NT2/D1 (cell line): ENCODE results near the gene RETREG1.
"Not testable (repeated sequence)": the region's sequence is repeated elsewhere in the genome, so short reads cannot be mapped to it uniquely, and the experiment has no call there.

Source experiments
- DNase-seq: peaks from one replicate; pipeline ENCODE4 v3.0.0-alpha.2; 2011; ENCODE audit warnings: low read depth, low spot score
- H3K27me3 ChIP-seq: 2 replicates; pipeline ENCODE4 v1.6.0; 2011; ENCODE audit warnings: mild to moderate bottlenecking; ENCODE audit not compliant: insufficient read length, insufficient read depth
- H3K36me3 ChIP-seq: 2 replicates; pipeline ENCODE4 v1.6.1; 2011; ENCODE audit warnings: mild to moderate bottlenecking, low read length, mixed read lengths; ENCODE audit not compliant: insufficient read depth, insufficient read length
- H3K4me1 ChIP-seq: 2 replicates; pipeline ENCODE4 v1.5.1; 2011; ENCODE audit not compliant: insufficient read depth, insufficient read length
- H3K4me3 ChIP-seq: 2 replicates; pipeline ENCODE4 v1.5.1; 2011; ENCODE audit warnings: low read depth; ENCODE audit not compliant: insufficient read length
- H3K9ac ChIP-seq: 2 replicates; pipeline ENCODE4 v1.6.0; 2011; ENCODE audit warnings: low read depth; ENCODE audit not compliant: insufficient read length
- H3K9me3 ChIP-seq: 2 replicates; pipeline ENCODE4 v1.5.1; 2011; ENCODE audit warnings: mild to moderate bottlenecking, low read length; ENCODE audit not compliant: insufficient read depth
- SUZ12 ChIP-seq: IDR thresholded peaks from 2 replicates; pipeline ENCODE4 v1.6.1; 2011; ENCODE audit not compliant: insufficient read length, insufficient read depth; ENCODE audit errors: extremely low read depth
- YY1 ChIP-seq: IDR thresholded peaks from 2 replicates; pipeline ENCODE4 v1.6.1; 2011; ENCODE audit not compliant: insufficient read length, insufficient read depth
- ZNF274 ChIP-seq: IDR thresholded peaks from 2 replicates; pipeline ENCODE4 v1.6.1; 2011; ENCODE audit warnings: mild to moderate bottlenecking, low read depth, low read length

RETREG1 gene

DNA sequence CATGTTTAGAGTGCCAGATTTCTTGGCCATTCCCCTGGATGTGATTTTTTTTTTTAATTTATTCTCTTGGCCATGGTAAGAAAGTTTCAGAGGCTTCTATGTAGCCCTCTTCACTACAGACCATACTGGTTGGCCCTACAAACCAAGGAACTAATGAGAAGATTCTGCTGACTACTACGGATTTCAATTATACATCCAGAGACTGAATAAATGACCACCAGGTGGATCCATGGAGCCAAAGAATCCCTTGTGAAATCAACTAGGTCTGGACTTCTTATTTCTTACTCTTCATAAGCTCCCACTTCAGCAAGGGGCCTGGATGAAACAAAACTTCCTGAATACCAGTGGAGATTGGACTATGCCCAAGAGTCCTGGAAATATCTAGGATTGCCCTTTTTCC is 178.8 kb downstream of the RETREG1 start:
- no peaks in the 10 kb centered on the region for H3K27me3 ChIP-seq
- H3K4me1 ChIP-seq: no peaks in the 10 kb centered on the region
- no peaks in the 10 kb centered on the region for H3K36me3 ChIP-seq
- no peak for DNase-seq
- TF ChIP-seq SUZ12: no peak
- no peak for TF ChIP-seq ZNF274
- no peak for TF ChIP-seq YY1
- H3K9ac ChIP-seq: no peak overlapping the region
- peaks cover 9% of the 10 kb centered on the region; the same call in 1 of the 2 replicates for H3K9me3 ChIP-seq
- H3K4me3 ChIP-seq: no peak overlapping the region

DNA sequence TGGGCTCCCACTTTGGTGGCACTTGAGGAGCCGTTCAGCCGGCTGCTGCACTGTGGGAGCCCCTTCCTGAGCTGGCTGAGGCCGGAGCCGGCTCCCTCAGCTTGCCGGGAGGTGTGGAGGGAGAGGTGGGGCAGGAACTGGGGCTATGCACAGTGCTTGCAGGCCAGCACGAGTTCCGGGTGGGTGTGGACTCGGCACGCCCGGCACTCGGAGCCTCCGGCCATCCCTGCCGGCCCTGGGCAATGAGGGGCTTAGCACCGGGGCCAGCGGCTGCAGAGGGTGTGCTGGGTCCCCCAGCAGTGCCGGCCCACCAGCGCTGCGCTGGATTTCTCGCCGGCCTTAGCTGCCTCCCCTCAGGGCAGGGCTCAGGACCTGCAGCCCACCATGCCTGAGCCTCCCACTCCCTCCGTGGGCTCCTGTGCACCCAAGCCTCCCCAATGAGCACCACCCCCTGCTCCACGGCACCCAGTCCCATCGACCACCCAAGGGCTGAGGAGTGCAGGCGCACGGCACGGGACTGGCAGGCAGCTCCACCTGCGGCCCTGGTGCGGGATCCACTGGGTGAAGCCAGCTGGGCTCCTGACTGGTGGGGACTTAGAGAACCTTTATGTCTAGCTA is 180.6 kb downstream of the RETREG1 start:
- not testable (repeated sequence) for H3K36me3 ChIP-seq, H3K9me3 ChIP-seq, H3K27me3 ChIP-seq, H3K4me1 ChIP-seq, H3K4me3 ChIP-seq, H3K9ac ChIP-seq, DNase-seq

DNA sequence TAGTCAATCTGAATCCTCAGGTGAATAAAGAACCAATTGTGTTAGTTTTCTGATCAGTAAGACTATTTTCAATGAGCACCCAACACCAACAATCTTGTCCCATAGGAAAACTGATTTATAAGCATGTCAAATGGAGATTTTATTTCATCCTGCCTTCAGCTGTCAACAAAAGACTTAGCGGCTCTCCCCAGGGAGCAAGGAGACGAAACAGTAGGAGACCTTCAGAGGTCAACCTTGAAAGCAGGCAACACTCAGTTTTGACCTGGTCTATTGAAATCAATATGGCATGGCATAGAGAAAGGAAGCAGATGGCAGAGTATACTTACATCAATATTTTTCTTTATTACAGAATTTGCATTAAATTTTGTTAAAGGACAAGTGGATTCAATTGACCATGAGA is 185.3 kb downstream of the RETREG1 start:
- Histone ChIP-seq H3K27me3 (no peaks in the 10 kb centered on the region), H3K9ac (no peak overlapping the region), H3K36me3 (no peaks in the 10 kb centered on the region), H3K4me1 (peaks cover 5% of the 10 kb centered on the region), H3K9me3 (peaks cover 9% of the 10 kb centered on the region; the same call in 1 of the 2 replicates), H3K4me3 (no peak overlapping the region)
- TF ChIP-seq ZNF274 (no peak), SUZ12 (no peak), YY1 (no peak)
- DNase-seq: no peak

DNA sequence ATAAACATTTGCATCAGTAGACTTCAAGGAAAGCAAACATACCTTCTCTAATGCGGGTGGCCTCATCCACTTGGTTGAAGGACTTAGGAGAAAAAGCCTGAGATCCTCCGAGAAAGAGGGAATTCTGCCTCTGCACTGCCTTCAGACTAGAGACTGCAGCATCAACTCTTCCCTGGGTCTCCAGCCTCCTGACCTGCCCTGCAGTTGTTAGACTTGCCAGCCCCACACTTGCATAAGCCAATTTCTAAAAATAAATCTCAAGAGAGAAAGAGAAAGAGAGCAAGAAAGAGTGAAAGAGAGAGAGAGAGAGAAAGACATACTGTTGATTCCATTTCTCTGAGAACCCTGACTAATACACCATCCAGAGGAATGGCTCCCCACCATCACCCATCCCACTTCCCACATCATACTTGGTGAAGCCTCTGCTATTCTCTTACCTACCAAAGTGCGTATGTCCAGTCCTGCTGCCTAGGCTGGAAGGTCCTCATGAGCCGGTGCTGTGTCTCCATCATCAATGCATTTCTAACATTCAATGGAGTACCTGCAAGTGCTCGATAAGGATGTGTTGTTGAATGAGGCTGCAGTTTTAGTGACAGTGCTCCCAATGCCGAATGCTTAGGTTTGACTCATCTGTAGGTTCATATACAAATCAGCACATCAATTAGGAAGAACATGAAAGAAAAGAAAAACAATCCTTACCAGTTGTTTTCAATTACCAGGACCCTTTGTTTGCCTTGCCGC is 186.3 kb downstream of the RETREG1 start:
- H3K9me3 ChIP-seq: 0 out of 2 replicates have a peak, but pooled peaks cover 1% of the 10 kb centered on the region
- DNase-seq: no peak
- H3K4me3 ChIP-seq: no peak overlapping the region
- no peak overlapping the region for H3K9ac ChIP-seq
- H3K27me3 ChIP-seq: no peaks in the 10 kb centered on the region
- TF ChIP-seq YY1: no peak
- TF ChIP-seq ZNF274: no peak
- TF ChIP-seq SUZ12: no peak
- no peaks in the 10 kb centered on the region for H3K36me3 ChIP-seq
- peaks cover 5% of the 10 kb centered on the region for H3K4me1 ChIP-seq

DNA sequence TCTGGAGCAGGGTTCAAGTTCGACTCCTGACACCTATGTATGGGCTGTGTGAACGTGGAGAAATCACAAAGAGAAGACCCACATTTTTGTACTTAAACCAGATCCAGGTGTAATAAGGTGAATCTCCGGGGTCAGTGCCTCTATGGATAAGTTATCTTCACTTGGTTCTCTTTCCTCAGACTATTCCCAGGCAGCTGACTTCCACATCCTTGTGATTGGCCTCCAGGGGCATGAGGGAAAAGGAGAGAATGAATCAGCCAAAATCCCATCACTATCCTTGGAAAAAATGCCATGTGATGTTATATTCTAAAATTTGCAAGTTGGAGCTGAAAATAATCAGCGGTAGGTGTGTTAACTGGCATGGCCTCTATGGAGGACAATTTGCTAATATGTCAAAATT is 188.4 kb downstream of the RETREG1 start:
- Histone ChIP-seq H3K27me3 (no peaks in the 10 kb centered on the region), H3K9me3 (no peaks in the 10 kb centered on the region), H3K4me3 (no peak overlapping the region), H3K9ac (no peak overlapping the region), H3K4me1 (peaks cover 5% of the 10 kb centered on the region), H3K36me3 (no peaks in the 10 kb centered on the region)
- TF ChIP-seq SUZ12: no peak
- TF ChIP-seq ZNF274: no peak
- TF ChIP-seq YY1: no peak
- no peak for DNase-seq

DNA sequence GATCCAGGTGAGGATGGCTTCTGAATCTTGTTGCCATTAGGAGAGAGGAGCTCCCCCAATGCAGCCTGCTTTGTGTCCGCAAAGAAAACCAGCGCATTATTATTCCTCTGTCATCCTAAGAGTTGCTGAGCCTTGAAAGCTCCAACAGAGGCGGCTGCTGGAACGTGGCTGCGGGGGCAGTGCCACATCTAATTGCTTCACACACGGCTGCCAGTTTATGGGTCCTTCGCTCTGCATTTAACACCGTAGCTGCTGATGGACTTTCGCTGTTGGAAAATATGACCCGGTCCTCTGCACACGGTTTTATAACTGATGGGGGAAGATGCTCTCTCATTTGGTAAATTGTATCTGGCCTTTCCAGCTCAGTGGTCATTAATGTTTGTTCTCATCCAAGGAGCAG is 189.2 kb downstream of the RETREG1 start:
- Histone ChIP-seq H3K4me3 (no peak overlapping the region), H3K36me3 (no peaks in the 10 kb centered on the region), H3K4me1 (peaks cover 5% of the 10 kb centered on the region), H3K9me3 (no peaks in the 10 kb centered on the region), H3K27me3 (no peaks in the 10 kb centered on the region), H3K9ac (no peak overlapping the region)
- no peak for DNase-seq
- TF ChIP-seq YY1: no peak
- TF ChIP-seq ZNF274: no peak
- TF ChIP-seq SUZ12: no peak
